Stimulated activated CD4-positive, alpha-beta T cell treated with anti-CD3 and anti-CD28 coated beads, TNF-alpha, amount 100 ng/mL, for 1 hour (primary cell): ENCODE results near the gene PATE4.
"Not testable (repeated sequence)": the region's sequence is repeated elsewhere in the genome, so short reads cannot be mapped to it uniquely, and the experiment has no call there.

Source experiments
- DNase-seq, 3 donors: peaks; one replicate each; pipeline ENCODE4 v3.0.0-alpha.2; 2020; ENCODE audit warnings: low read depth in 3 of 3, low spot score in 1 of 3

The PATE4 gene, protein sequence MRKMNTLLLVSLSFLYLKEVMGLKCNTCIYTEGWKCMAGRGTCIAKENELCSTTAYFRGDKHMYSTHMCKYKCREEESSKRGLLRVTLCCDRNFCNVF

DNA sequence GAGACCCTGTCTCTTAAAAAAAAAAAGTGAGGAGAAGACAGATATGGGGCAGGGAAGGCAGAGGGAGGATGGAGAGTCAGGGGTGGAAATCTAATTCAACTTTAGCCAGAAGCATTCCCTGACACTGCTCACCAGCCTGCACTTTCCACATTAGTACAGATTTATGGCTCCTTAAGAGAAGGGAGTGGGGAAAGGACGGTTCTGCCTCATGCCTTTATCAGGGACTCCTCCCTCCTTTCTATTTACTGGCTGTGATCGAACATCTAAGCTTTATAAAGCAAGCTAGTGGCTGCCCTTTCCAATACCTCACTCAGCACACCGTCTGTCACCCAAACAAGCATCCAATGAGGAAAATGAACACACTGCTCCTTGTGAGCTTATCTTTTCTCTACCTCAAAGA, at the start of gene PATE4:
Gene PATE4 (plus strand): TSS at position 301 of the 400 bp plus-strand sequence. CDS start 44 bp downstream, at position 345.
- DNase-seq, result no peak

DNA sequence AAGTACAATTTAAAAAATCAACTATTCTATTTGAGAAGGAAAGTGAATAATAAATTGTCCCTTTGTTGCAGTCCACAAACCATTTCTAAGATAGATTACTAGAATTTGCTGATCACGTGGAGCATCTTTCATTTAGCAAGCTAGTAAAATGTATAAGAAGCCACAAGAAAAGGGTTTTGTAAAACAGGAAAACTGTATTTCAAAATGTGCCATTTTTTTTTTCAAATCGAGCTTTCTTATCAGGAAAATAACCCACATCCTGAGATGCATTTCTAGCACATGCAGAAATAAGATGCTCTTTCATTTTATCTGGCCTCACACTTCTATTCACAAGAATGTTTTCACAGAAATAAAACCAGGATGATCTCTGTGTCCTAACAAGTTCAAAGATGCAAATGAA, 48.4 kb upstream of the PATE4 start:
- DNase-seq, result no peak

DNA sequence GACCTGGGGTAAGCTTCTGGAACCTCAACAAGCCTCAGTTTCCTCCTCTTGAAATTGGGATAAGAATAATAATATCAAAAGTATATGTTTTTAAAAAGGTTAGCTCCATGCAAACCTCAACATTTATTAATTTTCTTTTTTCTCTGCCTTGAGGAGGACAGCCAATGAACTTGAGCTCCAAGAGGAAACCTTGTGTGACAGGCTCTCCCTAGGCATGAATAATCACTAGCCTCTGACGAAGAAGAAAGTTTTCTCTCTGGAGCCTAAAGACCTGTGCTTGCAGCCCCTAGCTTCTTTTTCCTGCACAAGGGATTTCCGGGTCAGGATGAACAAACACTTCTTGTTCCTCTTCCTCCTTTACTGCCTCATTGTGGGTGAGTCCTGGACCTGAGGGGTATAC, 45.3 kb upstream of the PATE4 start, which contains the start of gene PATE3:
Gene PATE3 (plus strand): TSS at position 301 of the 400 bp plus-strand sequence. CDS start 25 bp downstream, at position 326.
- no peak for DNase-seq

DNA sequence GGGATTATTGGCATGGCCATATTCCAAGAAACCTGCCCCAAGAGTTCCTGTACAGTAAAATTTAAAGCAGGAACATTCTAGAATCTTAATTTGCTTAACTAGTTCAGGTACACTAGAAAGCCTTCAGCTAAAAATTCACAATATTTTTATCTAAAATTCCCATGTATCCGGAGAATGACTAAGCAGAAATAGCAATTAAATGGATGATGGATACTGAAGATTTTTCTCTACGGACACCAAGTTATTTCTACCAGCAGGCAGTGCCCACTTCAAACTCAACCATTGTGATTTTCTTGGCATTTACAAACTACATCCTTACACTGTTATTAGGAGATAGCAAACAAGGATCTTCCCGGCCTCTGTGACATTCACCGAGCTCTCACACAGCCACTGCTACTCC, 42.3 kb upstream of the PATE4 start:
- DNase-seq, result no peak

DNA sequence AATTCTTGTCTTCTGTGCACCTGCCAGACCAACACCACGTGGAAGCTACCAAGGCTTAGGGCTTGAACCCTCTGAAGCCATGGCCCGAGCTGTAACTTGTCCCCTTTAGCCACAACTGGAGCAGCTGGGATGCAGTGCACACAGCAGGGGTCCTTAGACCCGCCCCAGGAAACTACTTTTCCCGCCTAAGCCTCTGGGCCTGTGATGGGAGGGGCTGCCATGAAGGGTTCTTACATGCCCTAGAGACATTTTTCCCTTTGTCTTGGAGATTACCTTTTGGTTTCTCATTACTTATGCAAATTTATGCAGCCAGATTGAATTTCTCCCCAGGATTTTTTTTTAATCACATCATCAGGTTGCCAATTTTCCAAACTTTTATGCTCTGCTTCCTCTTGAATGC, 35.5 kb upstream of the PATE4 start:
- DNase-seq, result no peak

DNA sequence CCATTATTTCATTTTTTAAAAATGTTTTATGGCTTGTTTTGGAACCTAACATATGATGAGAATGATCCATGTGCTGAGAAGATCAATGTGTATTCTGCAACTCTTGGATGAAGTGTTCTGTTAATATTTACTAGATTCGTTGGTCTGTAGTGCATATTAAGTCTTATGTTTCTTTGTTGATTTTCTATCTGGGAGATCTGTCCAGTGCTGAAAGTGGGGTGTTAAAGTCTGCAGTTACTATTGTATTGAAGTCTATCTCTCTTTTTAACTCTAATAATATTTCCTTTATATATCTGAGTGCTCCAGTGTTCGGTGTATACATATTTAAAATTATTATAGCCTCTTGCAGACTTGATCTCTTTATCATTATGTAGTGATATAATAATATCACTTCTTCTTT, 33.3 kb upstream of the PATE4 start:
- no peak for DNase-seq

DNA sequence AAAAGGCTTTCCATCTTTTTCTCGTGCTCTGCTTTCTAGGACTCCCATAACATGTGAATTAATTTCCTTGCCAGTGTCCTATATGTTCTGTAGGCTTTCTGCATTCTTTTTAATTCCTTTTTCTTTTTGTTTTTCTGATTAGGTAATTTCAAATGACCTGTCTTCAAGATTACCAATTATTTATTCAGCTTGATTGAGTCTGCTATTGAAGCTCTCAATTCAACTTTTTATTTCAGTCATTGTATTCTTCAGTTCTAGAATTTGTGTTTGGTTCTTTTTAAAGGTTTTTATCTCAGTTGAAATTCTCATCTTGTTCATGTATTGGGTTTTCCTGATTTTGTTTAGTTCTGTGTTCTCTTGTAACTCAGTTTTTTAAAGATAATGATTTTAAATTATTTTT, 30.7 kb upstream of the PATE4 start:
- DNase-seq, result no peak

DNA sequence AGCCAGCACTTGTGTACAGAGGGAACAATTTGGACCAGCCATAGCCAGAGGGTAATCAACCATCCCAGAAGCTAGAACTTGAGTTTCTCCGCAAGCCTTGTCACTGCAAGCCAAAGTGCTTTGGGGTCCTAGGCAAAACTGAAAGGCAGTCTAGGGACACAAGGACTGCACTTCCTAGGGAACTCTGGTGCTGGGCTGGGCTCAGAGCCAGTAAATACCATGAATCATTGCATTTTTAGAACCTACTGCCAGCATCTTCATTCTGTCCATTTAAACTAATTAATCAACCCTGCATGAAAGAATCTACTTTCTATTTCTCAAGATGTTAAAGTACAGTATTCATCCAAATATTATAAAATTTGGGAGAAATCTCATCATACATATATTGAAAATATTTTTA, 25.2 kb upstream of the PATE4 start:
- DNase-seq, result no peak

DNA sequence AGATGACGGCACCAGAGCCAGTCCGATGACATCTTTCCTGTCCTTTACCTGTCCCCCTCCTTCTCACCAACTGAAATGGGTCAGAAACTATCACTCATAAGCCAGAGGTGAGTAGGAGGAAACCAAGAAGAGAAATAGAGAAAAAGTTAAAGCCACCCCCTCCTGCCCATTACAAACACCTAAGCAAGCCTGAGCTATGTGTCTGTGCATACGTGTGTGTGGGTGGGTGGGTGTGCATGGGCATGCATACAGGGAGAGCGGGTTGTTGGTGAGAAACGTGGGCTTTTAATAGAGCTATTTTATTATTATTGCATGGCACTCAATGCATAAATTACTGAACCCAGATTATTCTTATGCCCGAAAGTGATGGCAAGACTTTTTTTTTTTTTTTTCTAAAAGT, 2.6 kb downstream of the PATE4 start:
- DNase-seq, result no peak

DNA sequence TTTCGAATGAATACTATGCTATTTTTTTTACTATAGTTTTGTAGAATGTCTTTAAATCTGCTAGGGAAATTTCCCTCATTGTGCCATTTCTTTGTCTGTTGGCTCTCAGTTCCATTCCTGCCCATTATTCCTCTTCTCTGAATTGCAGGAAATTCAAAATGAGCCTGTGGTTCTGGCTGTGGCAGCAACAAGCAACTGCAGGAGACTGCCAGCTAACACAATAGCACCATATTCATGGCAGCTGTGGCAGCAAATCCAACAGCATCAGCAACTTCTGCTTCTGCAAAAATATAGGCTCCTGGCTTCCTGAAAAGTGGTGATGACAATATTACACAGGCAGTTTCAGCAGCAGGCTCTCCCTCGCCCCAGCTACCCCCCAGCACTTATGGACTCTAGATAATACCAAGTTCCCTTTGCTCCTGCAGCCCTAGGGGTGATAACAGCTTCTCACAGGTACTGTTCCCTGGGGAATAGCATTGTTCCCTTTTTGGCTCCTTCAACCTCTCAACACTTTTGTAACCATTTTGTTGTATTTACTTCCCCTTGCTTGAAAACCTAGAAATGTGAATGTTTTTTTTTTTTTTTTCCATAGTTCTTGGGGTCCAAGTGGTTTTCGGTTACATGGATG, 9.3 kb downstream of the PATE4 start:
- no peak for DNase-seq

DNA sequence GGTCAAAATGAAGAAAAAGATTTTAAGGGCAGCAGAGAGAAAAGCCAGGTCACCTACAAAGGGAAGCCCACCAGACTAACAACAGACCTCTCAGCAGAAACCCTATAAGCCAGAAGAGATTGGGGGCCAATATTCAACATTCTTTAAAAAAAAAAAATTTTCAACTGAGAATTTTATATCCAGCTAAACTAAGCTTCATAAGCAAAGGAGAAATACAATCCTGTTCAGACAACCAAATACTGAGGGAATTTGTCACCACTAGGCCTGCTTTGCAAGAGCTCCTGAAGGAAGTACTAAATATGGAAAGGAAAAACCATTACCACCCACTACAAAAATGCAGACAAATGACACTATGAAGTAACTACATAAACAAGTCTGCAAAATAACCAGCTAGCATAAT, 13.1 kb downstream of the PATE4 start:
- DNase-seq, result no peak

DNA sequence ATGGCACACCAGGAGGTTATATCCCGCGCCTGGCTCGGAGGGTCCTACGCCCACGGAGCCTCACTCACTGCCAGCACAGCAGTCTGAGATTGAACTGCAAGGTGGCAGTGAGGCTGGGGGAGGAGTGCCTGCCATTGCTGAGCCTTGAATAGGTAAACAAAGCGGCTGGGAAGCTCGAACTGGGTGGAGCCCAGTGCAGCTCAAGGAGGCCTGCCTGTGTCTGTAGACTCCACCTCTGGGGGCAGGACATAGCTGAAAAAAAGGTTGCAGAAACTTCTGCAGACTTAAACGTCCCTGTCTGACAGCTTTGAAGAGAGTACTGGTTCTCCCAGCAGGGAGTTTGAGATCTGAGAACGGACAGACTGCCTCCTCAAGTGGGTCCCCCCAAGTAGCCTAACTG, 24.6 kb downstream of the PATE4 start:
- not testable (repeated sequence) for DNase-seq

DNA sequence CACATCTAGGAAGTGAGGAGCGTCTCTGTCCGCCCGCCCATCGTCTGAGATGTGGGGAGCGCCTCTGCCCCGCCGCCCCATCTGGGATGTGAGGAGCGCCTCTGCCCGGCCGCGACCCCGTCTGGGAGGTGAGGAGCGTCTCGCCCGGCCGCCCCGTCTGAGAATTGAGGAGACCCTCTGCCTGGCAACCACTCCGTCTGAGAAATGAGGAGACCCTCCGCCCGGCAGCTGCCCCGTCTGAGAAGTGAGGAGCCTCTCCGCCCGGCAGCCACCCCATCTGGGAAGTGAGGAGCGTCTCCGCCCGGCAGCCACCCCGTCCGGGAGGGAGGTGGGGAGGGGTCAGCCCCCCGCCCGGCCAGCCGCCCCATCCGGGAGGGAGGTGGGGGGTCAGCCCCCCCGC, 29.7 kb downstream of the PATE4 start:
- not testable (repeated sequence) for DNase-seq

DNA sequence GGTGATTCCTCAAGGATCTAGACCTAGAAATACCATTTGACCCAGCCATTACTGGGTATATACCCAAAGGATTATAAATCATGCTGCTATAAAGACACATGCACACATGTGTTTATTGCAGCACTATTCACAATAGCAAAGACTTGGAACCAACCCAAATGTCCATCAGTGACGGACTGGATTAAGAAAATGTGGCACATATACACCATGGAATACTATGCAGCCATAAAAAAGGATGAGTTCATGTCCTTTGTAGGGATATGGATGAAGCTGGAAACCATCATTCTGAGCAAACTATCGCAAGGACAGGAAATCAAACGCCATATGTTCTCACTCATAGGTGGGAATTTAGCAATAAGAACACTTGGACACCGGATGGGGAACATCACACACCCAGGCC, 32.2 kb downstream of the PATE4 start:
- not testable (repeated sequence) for DNase-seq

DNA sequence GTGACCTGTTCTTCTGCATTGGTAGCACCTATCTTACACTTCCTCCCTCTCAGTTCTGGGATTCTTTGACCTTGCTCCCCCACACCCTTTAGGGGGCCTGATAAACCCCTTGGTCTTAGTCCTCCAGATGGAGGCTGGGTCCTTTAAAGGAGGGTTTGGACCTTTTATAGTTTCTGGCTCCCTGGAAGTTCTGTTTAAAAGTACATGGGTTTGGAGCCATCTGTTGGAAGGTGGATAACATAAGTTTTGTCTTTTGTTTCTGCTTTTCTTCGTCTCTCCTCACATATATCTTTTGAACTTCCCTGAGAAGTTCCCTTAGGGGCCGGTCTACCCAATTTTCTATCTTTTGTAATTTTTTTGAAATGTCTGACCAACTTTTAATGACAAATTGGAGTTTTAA, 36.4 kb downstream of the PATE4 start:
- no peak for DNase-seq

DNA sequence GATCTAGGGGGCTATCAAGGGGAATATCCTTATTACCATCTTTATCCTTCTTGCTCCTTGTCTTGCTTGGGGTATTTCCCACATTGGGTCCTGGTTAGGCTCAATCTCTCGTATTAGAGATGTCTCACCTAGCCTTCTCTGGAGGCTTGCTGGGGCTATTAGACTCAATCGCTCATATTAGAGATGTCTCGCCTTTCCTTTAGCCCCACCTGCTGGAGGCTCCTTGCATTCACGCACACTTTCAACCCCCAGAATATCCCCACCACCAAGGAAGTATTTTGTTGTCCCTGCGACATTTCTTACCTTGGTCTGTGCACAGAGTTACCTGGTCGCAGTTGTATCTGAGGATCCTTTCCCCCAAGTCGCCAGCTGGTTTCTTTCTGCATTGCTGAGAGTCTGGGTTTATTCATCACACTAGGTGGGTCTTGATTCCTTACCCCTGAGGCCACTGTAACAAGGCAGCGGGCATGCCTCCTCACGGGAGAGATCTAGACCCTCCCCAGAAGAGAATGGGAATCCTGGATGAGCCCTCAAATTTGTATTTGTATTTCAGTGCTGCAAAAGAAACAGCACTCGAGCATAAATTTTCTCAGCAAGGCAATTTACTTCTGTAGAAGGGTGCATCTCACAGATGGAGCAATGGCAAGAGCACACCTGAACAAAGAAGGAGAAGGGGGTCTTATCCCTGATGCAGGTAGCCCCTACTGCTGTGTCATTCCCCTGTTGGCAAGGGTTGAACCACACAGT, 38.4 kb downstream of the PATE4 start:
- DNase-seq, result no peak

DNA sequence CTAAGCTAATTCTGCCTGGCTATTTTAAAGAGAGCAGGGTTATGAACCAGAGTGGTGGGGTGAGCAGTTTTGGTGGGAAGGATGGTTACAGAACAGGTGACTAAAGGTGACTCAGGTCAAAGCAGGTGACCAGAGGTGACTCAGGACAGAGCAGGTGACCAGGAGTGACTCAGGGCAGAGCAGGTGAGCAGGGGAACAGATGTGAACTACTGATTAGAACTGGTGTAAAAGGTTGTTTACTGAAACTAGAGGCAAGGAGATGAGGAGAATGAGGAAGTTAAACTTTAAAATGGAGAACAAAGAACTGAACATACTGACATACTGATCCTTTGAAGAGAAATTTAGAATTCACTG, 39.0 kb downstream of the PATE4 start:
- no peak for DNase-seq

DNA sequence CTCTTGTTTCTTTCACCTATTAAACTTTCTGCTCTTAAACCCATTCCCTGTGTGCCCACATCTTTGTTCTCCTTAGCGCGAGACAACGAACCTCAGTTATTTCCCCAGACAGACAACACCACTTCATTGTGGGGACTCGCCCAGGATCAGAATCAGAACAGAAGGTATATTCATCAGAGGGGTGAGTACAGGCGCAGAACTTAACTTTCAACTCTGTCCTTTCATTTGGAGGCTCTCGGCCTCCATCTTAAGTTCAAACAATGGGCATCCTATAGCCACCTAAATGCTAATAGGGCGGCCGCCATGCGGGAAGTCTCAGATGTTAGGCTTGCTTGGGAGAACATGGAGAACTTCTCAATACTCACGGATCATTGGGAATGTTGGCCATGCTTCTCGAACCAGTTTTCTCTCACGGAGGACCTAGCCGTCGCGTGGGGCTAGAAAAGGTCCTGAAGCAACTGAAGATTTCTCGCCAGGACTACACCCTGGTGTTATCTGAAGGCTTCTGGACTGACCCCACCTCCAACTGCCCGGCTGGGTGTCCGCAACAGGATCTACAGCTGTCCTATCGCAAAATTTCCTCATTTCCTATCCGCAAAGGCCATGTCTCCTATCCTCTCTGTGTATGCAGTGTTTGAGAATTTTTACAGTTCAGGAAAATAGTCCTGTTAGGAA, 40.9 kb downstream of the PATE4 start:
- DNase-seq, result no peak

DNA sequence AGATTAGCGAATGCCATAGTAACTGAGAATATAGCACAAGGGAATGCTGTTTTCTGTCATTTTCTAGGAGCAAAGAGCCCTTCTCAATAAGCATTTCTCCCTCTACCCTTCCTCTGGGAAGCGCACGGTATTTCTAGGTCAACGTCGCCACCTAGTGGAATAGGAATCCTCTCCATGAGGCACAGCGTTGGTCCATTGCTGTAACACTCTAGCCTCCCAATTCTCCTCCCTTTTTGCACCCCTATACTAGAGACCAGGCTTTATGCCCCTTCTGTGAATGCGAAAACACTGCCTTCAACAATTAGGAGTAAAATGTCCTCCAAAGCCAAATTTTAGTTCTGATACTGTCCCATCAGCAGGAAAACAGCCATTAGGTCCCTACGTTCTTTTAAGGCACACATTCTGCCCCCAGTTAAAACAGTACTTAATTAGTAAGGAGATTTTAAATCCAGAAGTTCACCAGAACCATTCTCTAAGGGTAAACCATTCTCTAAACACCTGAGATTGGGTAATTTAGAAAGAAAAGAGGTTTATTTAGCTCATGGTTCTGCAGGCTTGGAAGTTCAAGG, 41.5 kb downstream of the PATE4 start:
- DNase-seq, result peak in 1 of 3 donors; percentile 7

DNA sequence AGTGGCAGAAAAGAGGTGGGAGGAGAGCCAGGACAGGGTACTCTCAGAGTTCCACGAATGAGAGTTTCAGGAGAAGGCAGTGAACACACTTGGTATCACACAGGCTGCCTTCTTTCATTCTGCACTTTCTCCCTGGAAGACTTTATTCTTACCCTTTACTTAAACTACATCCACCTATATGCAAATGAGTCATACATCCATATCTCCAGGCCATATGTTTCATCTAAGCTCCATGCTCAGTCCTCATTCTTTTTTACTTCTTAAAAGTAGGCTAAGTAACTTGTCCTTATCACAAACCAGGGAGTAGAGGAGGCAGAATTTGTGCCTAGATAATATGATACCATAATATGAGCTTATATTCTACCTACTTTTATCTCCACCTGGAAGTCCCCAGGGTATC, 48.2 kb downstream of the PATE4 start:
- no peak for DNase-seq

DNA sequence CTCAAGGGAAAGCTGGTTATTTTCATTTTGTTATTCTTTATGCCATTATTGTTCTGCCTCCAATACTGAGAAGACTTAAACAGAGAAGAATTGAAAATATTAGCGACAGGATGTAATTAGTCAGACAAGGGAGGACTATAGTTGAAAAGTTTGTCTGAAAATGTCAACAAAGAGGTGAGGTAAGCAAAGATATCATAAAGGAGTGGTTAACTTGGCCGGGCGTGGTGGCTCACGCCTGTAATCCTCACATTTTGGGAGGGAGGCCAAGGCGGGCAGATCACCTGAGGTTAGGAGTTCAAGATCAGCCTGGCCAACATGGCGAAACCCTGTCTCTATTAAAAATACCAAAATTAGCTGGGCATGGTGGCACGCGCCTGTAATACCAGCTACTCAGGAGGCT, 50.3 kb downstream of the PATE4 start:
- DNase-seq, result no peak

DNA sequence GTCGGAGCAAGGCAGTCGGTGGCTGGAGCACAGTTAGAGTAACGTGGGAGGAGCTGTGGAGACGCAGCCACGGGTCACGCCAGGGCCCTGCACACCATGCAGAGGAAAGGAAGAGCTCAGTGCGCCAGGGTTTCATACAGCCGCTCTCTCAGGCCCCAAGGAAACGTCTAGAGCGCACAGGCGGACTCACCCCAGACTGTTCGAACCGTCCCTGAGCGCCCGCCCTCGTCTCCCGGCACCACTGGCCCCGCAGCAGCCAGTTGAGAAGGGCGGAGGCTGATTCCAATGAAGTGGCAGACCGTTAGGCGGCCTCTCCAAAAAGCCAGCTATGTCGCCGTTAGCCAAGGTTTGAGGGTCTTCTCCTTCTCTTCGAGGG, 53.9 kb downstream of the PATE4 start:
- no peak for DNase-seq
